ENCODE results near the gene RAP1GDS1. TPM values are rescaled to one million over a fixed set of nuclear protein-coding genes. Genes with fewer than 3 reads are reported as not detected.

RAP1GDS1 gene
- total and polyA plus RNA-seq, 2 of the 13 experiments (the other 11 are each of a cell fraction or from before 2014, with no cell fraction given) = 19.3 to 42.5 TPM

GRCh38 chr4:98222306-98222705, 38.9 kb upstream of the RAP1GDS1 start:
- in situ Hi-C loops (cut with HindIII; ENCODE audit: extremely low pct_ligation_motif_present, low pct_unique_long_range_greater_than_20kb) = no loop called here
- intact Hi-C loops (cut with micrococcal nuclease; ENCODE audit: unreplicated experiment) = no loop called here
- DNase-seq (ENCODE audit: low spot score) = no peak
- Histone ChIP-seq H3K4me3 (replicated peaks in 1 of 3; ENCODE audit: insufficient read depth in 1 of 3, low read depth in 2 of 3, low read length in 3 of 3) (no peak overlapping the region), H3K9ac (ENCODE audit: insufficient read depth, low read depth, low read length) (no peak overlapping the region), H3K4me1 (ENCODE audit: insufficient read depth, low read length) (no peaks in the 10 kb centered on the region), H3K27ac (ENCODE audit: extremely low read length, insufficient read depth, low read length) (no peak overlapping the region), H2AFZ (ENCODE audit: low read length) (no peak overlapping the region), H3K36me3 (replicated peaks in 1 of 2; ENCODE audit: control insufficient read depth in 1 of 2, insufficient read depth in 2 of 2, low read length in 2 of 2) (no peaks in the 10 kb centered on the region), H3K4me2 (ENCODE audit: low read depth, low read length) (no peak overlapping the region), H3K9me3 (ENCODE audit: low read length) (no peaks in the 10 kb centered on the region), H4K20me1 (ENCODE audit: insufficient read depth, low read length) (no peaks in the 10 kb centered on the region), H3K79me2 (ENCODE audit: insufficient read depth, low read length) (no peaks in the 10 kb centered on the region), H3K27me3 (ENCODE audit: control insufficient read depth in 1 of 2, insufficient read depth in 2 of 2, low read length in 2 of 2) (no peaks in the 10 kb centered on the region)
- ATAC-seq = no peak
- 0% methylated on average over 2 of the region's 2 CpGs for WGBS (ENCODE audit: low lambda C conversion rate)
- ChIA-PET CTCF (ENCODE audit: low intra/inter-chr PET ratio, low total read pairs) (no interaction called here), POLR2A (no interaction called here)
- no TSS peak for BruUV-seq (replicated peaks)
- no peak for FAIRE-seq
- TF ChIP-seq NFE2L2 (IDR thresholded peaks at IDR 0.05; ENCODE audit: low read length) (no peak), ZBTB4 (CRISPR knock-in tag; IDR thresholded peaks at IDR 0.05; ENCODE audit: borderline replicate concordance) (no peak), ZKSCAN5 (CRISPR knock-in tag; IDR thresholded peaks at IDR 0.05) (no peak), LCORL (IDR thresholded peaks at IDR 0.05) (no peak), LCORL (CRISPR knock-in tag; IDR thresholded peaks at IDR 0.05) (no peak), ATF5 (CRISPR knock-in tag; IDR thresholded peaks at IDR 0.05; ENCODE audit: low read depth) (no peak), ZSCAN29 (CRISPR knock-in tag; conservative IDR thresholded peaks at IDR 0.05) (no peak)

Measured in HepG2 (cell line).